ENCODE measurements around the gene PWWP2B. TPM values are rescaled to one million over a fixed set of nuclear protein-coding genes. Genes with fewer than 3 reads are reported as not detected.

PWWP2B gene
- polyA plus RNA-seq, 1 experiment = 2.7 TPM

DNA sequence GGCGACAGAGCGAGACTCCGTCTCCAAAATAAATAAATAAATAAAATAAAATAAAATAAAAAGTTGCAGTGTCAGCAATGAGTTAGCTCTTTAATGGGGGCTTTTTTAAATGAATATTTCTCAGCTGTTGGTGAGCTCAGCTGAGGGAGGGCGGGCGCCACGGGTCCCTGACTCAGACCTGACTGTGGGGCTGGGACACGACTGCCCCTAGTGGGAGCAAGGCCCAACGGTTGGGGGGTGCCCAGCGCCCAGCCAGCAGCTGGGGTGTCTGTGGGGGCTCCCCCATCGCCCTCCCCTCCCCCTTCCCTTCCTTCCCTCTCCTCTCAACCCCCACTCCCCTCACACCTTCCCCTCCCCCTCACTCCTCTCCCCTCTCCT, 46.6 kb downstream of the PWWP2B start:
- TF ChIP-seq CTCF (IDR thresholded peaks at IDR 0.05; ENCODE audit: insufficient read depth, low read depth, low read length) = peak; percentile 69
- no peak for DNase-seq (ENCODE audit: low read depth)
- no peaks in the 10 kb centered on the region for H3K27me3 ChIP-seq (ENCODE audit: control insufficient read depth, insufficient read depth, low read length)
- ChIA-PET CTCF (interaction anchor here (0.5 to 1.6 kb wide), 5 partner anchors 10 to 841 kb away, joined by 3 to 5 read pairs (median 3); no protein-coding TSS in a partner anchor), POLR2A (no interaction called here)
- no peak overlapping the region for H3K4me3 ChIP-seq (ENCODE audit: low read depth, low read length)
- H3K36me3 ChIP-seq (ENCODE audit: control insufficient read depth, insufficient read depth, low read length) = no peaks in the 10 kb centered on the region

- no peaks in the 10 kb centered on the region for H3K36me3 ChIP-seq (ENCODE audit: control insufficient read depth, insufficient read depth, low read length)
- TF ChIP-seq CTCF (IDR thresholded peaks at IDR 0.05; ENCODE audit: insufficient read depth, low read depth, low read length) = no peak
- no peak for DNase-seq (ENCODE audit: low read depth)
- ChIA-PET POLR2A (no interaction called here), CTCF (interaction anchor here (0.5 to 1.6 kb wide), 5 partner anchors 9 to 840 kb away, joined by 3 to 5 read pairs (median 3); no protein-coding TSS in a partner anchor)
- no peak overlapping the region for H3K4me3 ChIP-seq (ENCODE audit: low read depth, low read length)
- no peaks in the 10 kb centered on the region for H3K27me3 ChIP-seq (ENCODE audit: control insufficient read depth, insufficient read depth, low read length)
Measured at GRCh38 chr10:132443983-132444876, 47.2 kb downstream of the PWWP2B start.

DNA sequence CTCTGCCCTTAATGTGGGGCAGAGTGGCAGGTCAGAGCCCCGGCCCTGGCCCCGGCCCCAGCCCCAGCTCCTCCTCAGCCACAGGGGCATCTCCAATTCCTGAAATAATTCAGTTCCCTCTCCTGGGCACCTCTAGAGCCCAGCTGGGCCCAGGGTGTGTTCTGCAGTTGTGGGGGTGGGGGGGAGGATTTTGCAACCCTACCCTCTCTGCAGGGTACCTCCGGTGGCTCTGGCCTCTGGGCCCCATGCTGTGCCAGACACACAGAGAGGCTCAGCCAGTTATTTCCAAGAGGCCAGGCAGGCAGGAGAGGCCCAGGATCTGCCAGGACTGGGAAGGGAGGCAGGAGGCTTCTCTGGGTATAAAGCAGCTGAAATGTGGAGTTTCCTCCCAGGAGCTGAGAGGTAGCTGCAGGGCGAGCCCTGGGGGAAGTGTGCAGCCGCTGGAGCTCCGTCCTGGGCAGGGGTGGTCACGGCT, 47.9 kb downstream of the PWWP2B start:
- H3K36me3 ChIP-seq (ENCODE audit: control insufficient read depth, insufficient read depth, low read length) = no peaks in the 10 kb centered on the region
- ChIA-PET POLR2A (no interaction called here), CTCF (interaction anchor here (0.9 to 1.0 kb wide), 2 partner anchors 64 to 89 kb away, joined by 3 read pairs; no protein-coding TSS in a partner anchor)
- no peak for DNase-seq (ENCODE audit: low read depth)
- no peaks in the 10 kb centered on the region for H3K27me3 ChIP-seq (ENCODE audit: control insufficient read depth, insufficient read depth, low read length)
- H3K4me3 ChIP-seq (ENCODE audit: low read depth, low read length) = no peak overlapping the region
- TF ChIP-seq CTCF (IDR thresholded peaks at IDR 0.05; ENCODE audit: insufficient read depth, low read depth, low read length) = no peak

GRCh38 chr10:132445516-132446194, 48.7 kb downstream of the PWWP2B start:
- no peak for DNase-seq (ENCODE audit: low read depth)
- no peaks in the 10 kb centered on the region for H3K27me3 ChIP-seq (ENCODE audit: control insufficient read depth, insufficient read depth, low read length)
- H3K36me3 ChIP-seq (ENCODE audit: control insufficient read depth, insufficient read depth, low read length) = no peaks in the 10 kb centered on the region
- ChIA-PET CTCF (interaction anchor here (0.9 to 2.4 kb wide), 5 partner anchors 24 to 90 kb away, joined by 3 to 6 read pairs (median 5); no protein-coding TSS in a partner anchor), POLR2A (no interaction called here)
- no peak overlapping the region for H3K4me3 ChIP-seq (ENCODE audit: low read depth, low read length)
- TF ChIP-seq CTCF (IDR thresholded peaks at IDR 0.05; ENCODE audit: insufficient read depth, low read depth, low read length) = no peak

DNA sequence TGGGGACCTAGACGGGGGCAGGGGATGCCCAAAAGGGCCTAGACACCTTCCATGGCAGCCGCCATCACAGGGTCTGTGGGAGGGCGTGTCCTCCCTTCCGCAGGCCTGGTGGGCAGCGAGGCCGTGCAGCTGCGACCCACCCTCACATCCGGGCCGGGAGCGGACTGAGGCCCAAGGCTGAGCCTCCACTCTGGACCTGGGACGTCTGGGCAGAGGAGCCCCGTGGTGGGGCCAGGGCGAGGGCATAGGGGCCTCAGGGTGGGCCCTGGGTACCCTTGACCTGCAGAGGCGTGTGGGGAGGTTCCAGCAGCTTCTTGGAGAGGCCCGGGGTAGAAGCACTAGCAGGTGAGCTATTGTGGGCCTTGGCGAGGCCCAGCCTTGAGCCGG, 49.2 kb downstream of the PWWP2B start:
- TF ChIP-seq CTCF (IDR thresholded peaks at IDR 0.05; ENCODE audit: insufficient read depth, low read depth, low read length) = no peak
- CTCF ChIA-PET = interaction anchor here (1.6 to 2.4 kb wide), 5 partner anchors 25 to 187 kb away, joined by 4 to 8 read pairs (median 6); no protein-coding TSS in a partner anchor
- no peak for DNase-seq (ENCODE audit: low read depth)
- H3K4me3 ChIP-seq (ENCODE audit: low read depth, low read length) = no peak overlapping the region
- POLR2A ChIA-PET = no interaction called here
- no peaks in the 10 kb centered on the region for H3K36me3 ChIP-seq (ENCODE audit: control insufficient read depth, insufficient read depth, low read length)
- H3K27me3 ChIP-seq (ENCODE audit: control insufficient read depth, insufficient read depth, low read length) = no peaks in the 10 kb centered on the region
